T-helper 1 cell treated with Interleukin-12 subunit alpha and Interleukin-12 subunit beta and Interleukin-4 antibody, amounts not matched to agents 30 μg/mL and 1 μg/mL, for 36 hours (primary cell): ENCODE results near the gene IGF1.

Experiments
- H3K27ac Mint-ChIP-seq: one replicate; pipeline ENCODE4 v1.8.0; 2021; ENCODE audit warnings: mild to moderate bottlenecking, mixed read lengths
- H3K27me3 Mint-ChIP-seq: one replicate; pipeline ENCODE4 v1.8.0; 2021; ENCODE audit warnings: low read depth, mixed read lengths
- H3K36me3 Mint-ChIP-seq: one replicate; pipeline ENCODE4 v1.8.0; 2021; ENCODE audit warnings: low read depth, mixed read lengths
- H3K4me1 Mint-ChIP-seq: one replicate; pipeline ENCODE4 v1.8.0; 2021; ENCODE audit warnings: low read depth, mixed read lengths
- H3K4me3 Mint-ChIP-seq: one replicate; pipeline ENCODE4 v1.8.0; 2021; ENCODE audit warnings: mild to moderate bottlenecking, moderate library complexity, mixed read lengths
- H3K9me3 Mint-ChIP-seq: one replicate; pipeline ENCODE4 v1.8.0; 2021; ENCODE audit warnings: mixed read lengths

Gene IGF1

DNA sequence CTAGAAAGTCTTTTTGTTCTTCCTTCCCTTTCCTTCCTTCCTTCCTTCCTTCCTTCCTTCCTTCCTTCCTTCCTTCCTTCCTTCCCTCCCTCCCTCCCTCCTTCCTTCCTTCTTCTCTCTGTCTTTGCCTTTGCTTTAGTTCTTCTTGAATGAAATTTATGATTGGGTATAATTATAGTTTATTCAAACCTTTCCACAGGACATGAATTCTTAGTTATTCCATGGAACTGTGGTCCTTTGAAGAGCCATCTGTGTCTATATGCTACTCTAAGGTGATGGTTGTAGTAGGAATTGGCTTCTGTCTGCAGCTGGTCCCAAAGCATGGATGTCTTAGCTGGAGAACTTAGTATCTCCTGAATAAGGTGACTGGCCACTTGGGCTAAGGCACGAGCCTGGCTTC, 64.8 kb downstream of the IGF1 start:
- Mint-ChIP-seq H3K9me3 (no peaks in the 10 kb centered on the region), H3K4me3 (no peak overlapping the region), H3K27ac (no peak overlapping the region), H3K36me3 (no peaks in the 10 kb centered on the region), H3K4me1 (peaks cover 4% of the 10 kb centered on the region), H3K27me3 (peaks cover 17% of the 10 kb centered on the region)

DNA sequence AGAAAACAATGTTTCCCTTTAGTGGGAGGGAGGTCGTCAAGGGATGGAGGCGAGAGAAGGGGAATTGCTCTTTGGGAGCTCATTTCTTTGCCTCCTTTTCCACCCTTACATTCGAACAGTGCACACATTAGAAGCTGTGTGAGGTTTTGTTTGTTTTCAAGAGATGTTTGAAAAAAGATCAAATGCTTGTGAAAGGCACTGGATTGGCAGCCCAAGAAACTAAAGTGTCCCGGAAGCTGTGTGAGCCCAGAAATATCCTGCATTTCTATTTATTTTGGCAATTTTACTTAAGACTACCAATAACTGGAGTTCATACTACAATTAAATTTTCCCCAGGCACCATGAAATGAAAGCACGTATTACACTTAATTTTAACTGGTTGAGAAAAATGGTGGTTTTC, 67.0 kb downstream of the IGF1 start:
- Mint-ChIP-seq H3K27me3 (peaks cover 10% of the 10 kb centered on the region), H3K4me3 (no peak overlapping the region), H3K9me3 (no peaks in the 10 kb centered on the region), H3K36me3 (no peaks in the 10 kb centered on the region), H3K4me1 (peaks cover 3% of the 10 kb centered on the region), H3K27ac (no peak overlapping the region)

DNA sequence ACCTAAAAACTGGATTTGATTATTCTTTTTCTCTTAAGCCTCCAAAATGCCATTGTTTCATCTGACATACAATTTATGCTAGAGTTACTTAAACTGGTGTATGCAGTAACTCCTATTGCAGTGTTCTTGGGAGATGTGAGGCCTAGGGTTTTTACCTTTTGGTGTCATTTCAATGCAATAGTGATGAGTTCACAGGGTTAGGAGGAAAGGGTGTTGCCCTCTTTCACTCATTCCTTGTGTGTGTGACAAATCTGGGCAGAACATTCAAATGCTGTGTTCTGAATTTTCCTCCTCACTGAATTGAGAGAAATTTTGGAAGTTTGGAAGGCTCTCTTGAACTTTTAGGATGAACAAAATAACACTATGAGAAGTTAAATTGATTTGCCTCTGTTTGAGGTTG, 69.9 kb downstream of the IGF1 start:
- H3K9me3 Mint-ChIP-seq, result no peaks in the 10 kb centered on the region
- no peak overlapping the region for H3K27ac Mint-ChIP-seq

DNA sequence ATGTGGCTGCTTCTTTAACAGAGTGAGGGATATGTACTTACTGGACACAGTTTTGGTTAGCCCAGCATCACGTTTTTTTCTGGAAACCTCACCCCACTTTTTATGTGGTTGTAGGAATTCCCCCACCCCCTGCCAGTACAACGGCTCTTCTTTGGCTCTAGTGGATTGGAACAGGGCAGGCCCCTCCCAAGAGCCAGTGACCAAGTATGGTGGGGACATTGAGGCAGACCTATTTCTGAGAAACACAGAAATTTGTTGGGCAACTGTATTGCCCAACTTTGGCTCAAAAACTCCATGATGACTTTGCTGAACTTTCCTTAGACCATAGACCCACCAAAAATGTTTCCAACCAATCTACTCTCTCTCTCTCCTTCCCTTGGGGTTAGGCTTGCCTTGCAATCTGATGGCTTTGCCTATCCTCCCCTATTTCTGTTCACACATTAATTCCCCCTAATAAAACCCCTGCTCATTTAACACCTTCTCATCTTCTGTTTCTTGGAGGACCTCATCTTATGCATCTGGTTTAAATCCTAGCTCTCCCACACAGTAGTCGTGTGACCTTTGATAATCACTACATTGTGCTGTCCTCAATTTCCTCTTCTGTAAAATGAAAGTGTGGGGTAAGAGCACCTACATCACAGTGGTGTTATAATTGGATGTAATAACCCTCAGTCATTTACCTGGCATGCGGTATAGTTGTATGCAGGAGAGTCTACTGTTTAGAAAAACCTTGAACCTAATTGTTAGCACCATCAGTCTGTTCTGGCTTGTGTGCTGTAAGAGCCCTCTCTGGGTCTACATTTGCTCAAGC, 71.7 kb downstream of the IGF1 start:
- Mint-ChIP-seq H3K9me3 (no peaks in the 10 kb centered on the region), H3K4me1 (peaks cover 3% of the 10 kb centered on the region), H3K4me3 (no peak overlapping the region), H3K36me3 (no peaks in the 10 kb centered on the region), H3K27ac (no peak overlapping the region), H3K27me3 (peaks cover 4% of the 10 kb centered on the region)

More for the DNA sequence above, 69.9 kb downstream of the IGF1 start:
- Mint-ChIP-seq H3K4me3 (no peak overlapping the region), H3K4me1 (peaks cover 3% of the 10 kb centered on the region), H3K36me3 (no peaks in the 10 kb centered on the region), H3K27me3 (peaks cover 5% of the 10 kb centered on the region)

DNA sequence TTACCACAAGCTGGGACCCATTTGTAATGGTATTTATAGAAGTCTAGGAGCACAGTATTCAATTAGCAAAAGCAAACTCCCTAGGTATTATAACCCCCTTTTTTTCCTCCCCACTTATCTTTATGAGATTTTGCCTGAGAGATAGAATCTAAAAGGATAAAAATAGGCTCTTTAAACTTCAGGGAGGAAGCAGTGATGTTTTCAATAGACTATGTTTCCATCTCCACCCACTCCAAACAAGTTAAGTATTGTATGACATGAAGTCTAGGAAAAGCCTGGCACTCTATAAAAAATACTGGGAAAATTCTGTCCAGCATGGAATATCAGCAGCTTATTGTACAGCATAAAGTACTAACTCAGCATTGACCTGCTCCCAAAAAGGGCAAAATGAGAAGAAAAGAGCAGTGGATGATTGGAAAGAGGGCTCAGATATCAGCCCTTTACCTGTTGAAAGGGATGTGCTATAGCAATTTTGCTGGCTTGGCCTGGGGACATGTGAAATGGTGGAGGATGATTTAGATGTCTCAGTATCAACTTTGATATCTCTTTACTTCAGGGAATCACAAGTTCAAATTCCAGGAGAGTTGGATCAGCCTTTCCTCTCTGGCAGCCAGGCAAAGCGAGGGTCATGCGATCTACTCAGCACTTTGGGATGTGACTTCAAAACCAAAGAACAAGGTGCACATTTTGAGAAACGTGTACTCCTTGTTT, 72.4 kb downstream of the IGF1 start:
- H3K4me3 Mint-ChIP-seq, result no peak overlapping the region
- H3K9me3 Mint-ChIP-seq, result no peaks in the 10 kb centered on the region
- H3K27me3 Mint-ChIP-seq, result no peaks in the 10 kb centered on the region
- H3K4me1 Mint-ChIP-seq, result peaks cover 3% of the 10 kb centered on the region
- no peaks in the 10 kb centered on the region for H3K36me3 Mint-ChIP-seq
- no peak overlapping the region for H3K27ac Mint-ChIP-seq

DNA sequence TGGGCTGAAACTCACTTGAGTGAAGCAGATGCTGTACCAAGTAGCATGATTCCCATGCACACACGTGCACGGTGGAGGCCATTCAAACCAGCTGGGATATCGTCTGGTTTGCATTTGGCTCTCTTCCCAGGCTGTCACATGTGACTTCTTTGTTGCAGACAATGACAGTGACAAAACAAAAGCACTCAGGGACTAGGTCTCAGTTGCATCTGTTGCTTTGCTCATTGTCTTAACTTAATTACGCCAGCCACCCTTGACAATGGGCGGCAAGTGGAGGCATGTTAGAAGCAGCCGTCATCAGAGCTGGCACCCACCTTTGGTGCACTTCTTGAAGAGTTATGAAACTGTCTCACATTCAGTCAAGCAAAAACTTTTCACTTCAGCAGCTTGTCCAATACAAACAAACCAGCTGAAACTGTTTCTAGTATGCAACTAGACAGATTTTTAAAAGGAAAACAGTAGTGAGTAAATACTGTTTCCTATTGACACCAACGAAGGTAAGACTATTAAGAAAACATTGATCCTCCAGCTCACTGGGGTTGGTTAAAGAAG, 74.3 kb downstream of the IGF1 start:
- Mint-ChIP-seq H3K36me3 (no peaks in the 10 kb centered on the region), H3K27me3 (peaks cover 3% of the 10 kb centered on the region), H3K4me3 (no peak overlapping the region), H3K9me3 (no peaks in the 10 kb centered on the region), H3K27ac (no peak overlapping the region), H3K4me1 (peaks cover 3% of the 10 kb centered on the region)

DNA sequence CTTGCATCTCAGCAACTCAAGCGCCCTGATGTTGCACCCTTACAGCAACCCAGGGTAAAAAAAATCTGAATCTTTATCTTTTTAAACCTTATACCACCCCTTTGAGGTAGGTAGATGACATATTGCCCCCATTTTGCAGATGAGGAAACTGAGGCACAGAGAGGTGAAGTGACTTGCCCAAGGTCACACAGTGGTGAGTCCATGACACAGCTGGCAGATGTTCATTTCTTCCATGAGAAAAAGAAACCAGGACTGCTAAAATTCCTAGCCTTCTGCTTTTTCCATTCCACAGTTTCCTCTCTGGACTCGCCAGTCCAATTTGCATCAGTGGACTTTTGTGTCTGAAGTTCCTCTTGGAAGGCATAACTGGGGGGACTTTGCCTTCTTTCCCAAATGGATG, 79.3 kb downstream of the IGF1 start:
- peaks cover 14% of the 10 kb centered on the region for H3K27me3 Mint-ChIP-seq
- no peaks in the 10 kb centered on the region for H3K36me3 Mint-ChIP-seq
- no peak overlapping the region for H3K27ac Mint-ChIP-seq
- H3K4me1 Mint-ChIP-seq, result no peaks in the 10 kb centered on the region
- no peaks in the 10 kb centered on the region for H3K9me3 Mint-ChIP-seq
- H3K4me3 Mint-ChIP-seq, result no peak overlapping the region

DNA sequence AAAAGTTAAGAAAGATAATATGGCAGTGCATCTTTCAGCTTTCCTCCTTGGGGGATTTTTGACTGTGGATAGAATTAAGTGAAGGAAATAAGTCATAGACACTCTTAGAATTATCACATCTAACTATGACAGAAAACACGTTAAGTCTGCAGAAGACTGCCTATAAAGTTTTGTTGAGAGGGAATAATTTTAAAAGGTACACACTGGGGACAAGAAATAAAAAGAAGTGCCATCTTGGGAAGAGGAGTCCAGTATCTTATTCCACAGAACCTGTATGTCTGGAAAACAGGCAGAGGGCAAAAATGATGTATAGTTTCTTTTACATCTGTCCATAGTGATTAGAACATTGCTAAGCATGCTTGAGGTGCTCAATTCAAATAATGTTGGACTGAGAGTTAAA, 80.7 kb downstream of the IGF1 start:
- H3K4me3 Mint-ChIP-seq, result no peak overlapping the region
- no peaks in the 10 kb centered on the region for H3K4me1 Mint-ChIP-seq
- peaks cover 16% of the 10 kb centered on the region for H3K27me3 Mint-ChIP-seq
- H3K27ac Mint-ChIP-seq, result no peak overlapping the region
- H3K36me3 Mint-ChIP-seq, result no peaks in the 10 kb centered on the region
- no peaks in the 10 kb centered on the region for H3K9me3 Mint-ChIP-seq

DNA sequence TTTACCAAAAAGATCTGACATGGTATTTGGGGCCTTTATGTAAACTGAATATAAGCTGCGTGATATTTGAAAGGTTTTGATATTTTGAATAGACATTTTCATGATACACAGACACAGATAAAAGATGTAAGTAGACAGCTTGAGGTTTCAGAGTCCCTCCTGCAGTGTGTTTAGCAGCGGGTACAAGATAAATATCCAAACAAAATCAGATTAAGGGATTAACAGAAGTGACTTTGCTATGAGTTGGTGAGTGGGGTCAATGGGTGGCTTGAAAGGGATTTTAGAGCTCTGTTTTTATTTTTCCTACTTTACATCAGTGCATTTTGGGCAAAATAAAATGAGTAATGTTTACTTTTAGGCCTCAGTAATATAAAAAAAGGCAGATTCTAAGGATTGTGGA, 84.1 kb downstream of the IGF1 start:
- H3K4me1 Mint-ChIP-seq, result no peaks in the 10 kb centered on the region

DNA sequence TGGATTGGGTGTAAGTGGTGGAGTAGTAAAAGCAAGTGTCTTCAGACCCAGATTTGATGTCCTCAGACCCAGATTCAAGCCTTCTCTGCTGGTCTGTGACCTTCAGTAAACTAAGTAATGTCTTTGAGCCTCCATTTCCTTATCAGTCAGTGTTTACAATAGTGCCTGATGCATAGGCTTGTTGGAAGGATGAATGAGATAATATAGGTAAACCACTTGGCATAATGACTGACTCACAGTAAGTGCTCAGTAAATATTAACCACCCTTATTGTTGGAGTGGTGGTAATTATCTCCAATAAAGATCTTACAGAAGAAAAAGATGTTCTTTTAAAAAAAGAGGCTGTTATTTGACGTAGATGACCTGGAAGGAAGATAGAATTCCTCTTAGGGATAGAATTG, 86.2 kb downstream of the IGF1 start:
- Mint-ChIP-seq H3K27me3 (peaks cover 16% of the 10 kb centered on the region), H3K4me1 (no peaks in the 10 kb centered on the region), H3K36me3 (no peaks in the 10 kb centered on the region), H3K27ac (no peak overlapping the region), H3K4me3 (no peak overlapping the region), H3K9me3 (no peaks in the 10 kb centered on the region)

More for the DNA sequence above, 84.1 kb downstream of the IGF1 start:
- no peaks in the 10 kb centered on the region for H3K9me3 Mint-ChIP-seq
- H3K27ac Mint-ChIP-seq, result no peak overlapping the region
- H3K4me3 Mint-ChIP-seq, result no peak overlapping the region
- H3K36me3 Mint-ChIP-seq, result no peaks in the 10 kb centered on the region
- H3K27me3 Mint-ChIP-seq, result peaks cover 19% of the 10 kb centered on the region

DNA sequence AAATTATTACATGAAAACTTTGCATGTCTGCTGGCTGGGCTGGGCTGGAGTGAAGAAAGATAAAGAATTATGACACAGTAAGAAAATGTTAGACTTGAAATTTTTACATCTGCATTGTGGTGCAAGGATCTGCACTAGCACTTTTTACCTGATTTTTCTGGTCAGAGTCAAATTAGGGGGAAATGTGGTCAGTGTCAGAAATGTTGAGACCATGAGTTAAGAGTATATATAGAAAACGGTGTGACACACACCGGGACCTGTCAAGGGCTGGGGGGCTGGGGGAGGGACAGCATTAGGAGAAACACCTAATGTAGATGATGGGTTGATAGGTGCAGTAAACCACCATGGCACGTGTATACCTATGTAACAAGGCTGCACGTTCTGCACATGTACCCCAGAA, 90.3 kb downstream of the IGF1 start:
- Mint-ChIP-seq H3K27ac (no peak overlapping the region), H3K4me3 (no peak overlapping the region), H3K4me1 (no peaks in the 10 kb centered on the region), H3K9me3 (peaks cover 4% of the 10 kb centered on the region), H3K36me3 (no peaks in the 10 kb centered on the region), H3K27me3 (peaks cover 21% of the 10 kb centered on the region)

DNA sequence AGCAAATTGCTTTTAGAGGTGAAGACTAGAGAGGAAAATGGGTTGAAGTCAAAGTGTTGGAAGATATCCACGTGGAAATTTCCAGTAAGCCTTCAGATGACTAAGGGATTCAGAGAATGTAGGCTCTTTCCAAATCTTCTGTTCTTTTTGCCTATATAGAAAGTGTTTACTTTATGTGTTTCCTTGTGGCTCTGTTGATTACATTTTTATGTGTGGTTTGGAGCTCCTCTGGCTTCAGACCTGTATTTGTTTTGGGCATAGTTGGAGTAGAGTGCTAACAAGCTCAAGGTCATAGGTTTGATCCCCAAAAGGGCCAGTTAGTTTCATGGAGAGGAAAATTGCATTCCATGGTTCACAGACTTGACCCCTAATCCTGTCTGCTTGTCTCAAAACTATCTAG, 91.9 kb downstream of the IGF1 start:
- Mint-ChIP-seq H3K4me3 (no peak overlapping the region), H3K4me1 (no peaks in the 10 kb centered on the region), H3K36me3 (no peaks in the 10 kb centered on the region), H3K9me3 (peaks cover 15% of the 10 kb centered on the region), H3K27ac (no peak overlapping the region), H3K27me3 (peaks cover 17% of the 10 kb centered on the region)

DNA sequence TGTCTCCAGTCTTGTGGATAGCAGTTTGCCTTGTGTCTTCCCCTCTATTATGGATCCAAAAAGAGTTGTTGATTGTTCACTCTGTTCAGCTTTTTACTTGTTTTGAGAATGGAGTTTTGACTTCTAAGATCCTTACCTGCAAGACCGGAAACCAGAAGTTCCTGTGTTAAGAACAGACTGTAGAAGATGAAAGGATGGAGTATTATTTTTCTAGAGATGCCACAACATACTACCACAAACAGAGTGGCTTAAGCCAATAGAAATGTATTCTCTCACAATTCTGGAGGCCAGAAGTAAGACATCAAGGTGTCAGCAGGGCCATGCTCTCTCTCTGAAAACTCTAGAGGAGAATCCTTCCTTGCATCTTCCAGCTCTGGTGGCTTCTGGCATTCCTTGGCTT, 95.0 kb downstream of the IGF1 start:
- Mint-ChIP-seq H3K36me3 (no peaks in the 10 kb centered on the region), H3K9me3 (peaks cover 15% of the 10 kb centered on the region), H3K4me1 (no peaks in the 10 kb centered on the region), H3K27ac (no peak overlapping the region), H3K4me3 (no peak overlapping the region), H3K27me3 (peaks cover 13% of the 10 kb centered on the region)

DNA sequence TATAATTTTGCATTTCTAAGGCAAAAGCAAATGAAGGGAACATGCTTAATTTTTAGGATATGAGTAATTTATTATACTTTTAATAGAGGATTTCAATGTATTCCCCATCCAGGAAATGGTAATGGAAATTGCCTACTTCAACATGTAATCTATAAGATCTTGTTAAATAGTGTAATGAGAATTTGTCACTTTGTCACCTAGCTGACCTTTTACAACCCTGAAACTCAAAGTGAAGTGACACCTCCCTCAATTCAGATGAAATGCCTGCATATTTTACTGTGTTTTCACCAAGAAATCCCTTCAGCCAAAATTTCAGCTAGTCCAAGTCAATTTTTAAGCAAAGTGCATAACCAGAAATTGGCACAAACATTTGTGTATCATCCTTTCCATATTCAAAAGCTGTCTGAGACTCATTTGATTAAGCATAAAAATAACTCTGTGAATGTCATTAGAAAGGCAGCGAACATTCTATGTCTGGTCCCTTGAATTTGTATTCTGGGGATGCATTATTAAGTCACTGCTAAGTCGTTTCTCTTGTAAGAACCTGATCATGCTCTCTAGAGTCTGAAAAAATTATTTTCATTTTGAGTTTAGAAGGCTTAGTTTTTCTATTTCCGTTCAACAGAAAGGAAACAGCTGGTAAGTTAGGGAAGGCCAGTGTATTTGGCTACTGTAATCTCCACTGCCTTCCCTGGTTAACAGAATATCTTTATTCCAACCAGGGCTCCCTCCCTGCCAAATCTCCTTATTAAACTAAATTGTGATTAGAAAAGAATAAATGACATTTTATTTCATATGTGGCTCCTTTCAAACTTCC, 100.8 kb downstream of the IGF1 start:
- H3K36me3 Mint-ChIP-seq, result no peaks in the 10 kb centered on the region
- H3K4me1 Mint-ChIP-seq, result peaks cover 2% of the 10 kb centered on the region
- peaks cover 8% of the 10 kb centered on the region for H3K9me3 Mint-ChIP-seq
- peaks cover 4% of the 10 kb centered on the region for H3K27me3 Mint-ChIP-seq
- H3K27ac Mint-ChIP-seq, result no peak overlapping the region
- no peak overlapping the region for H3K4me3 Mint-ChIP-seq
